ENCODE data around the gene TRNP1. TPM values are rescaled to one million over a fixed set of nuclear protein-coding genes. Genes with fewer than 3 reads are reported as not detected.

The TRNP1 gene
- polyA plus RNA-seq, 3 donors, result 0.55 to 2.8 (median 0.92) TPM

- H3K9me3 ChIP-seq (replicated peaks in 1 of 2; ENCODE audit: control insufficient read depth in 1 of 2, insufficient read depth in 1 of 2, low read length in 2 of 2), result no peaks in the 10 kb centered on the region
- peak overlapping the region in 3 of 7 donors; percentile 5 to 72 (median 57) for H3K27ac Mint-ChIP-seq
- H3K27me3 Mint-ChIP-seq (ENCODE audit: low read depth in 3 of 3), result peaks cover 1 to 9% (median 2%) of the 10 kb centered on the region in 3 donors
- no peaks in the 10 kb centered on the region for H3K79me2 ChIP-seq (ENCODE audit: insufficient read depth, low read length)
- intact Hi-C loops (cut with micrococcal nuclease), result no loop called here
- peaks cover 5 to 10% of the 10 kb centered on the region in 2 donors for H3K4me1 ChIP-seq (ENCODE audit: control insufficient read depth in 1 of 2, insufficient read depth in 2 of 2, low read length in 2 of 2)
- no peak overlapping the region for H3K9ac ChIP-seq (ENCODE audit: insufficient read depth, low read length, poor library complexity, severe bottlenecking)
- no peak overlapping the region for H3K4me3 Mint-ChIP-seq
- H3K4me1 Mint-ChIP-seq, result peaks cover 8% of the 10 kb centered on the region
- no peaks in the 10 kb centered on the region for H3K36me3 ChIP-seq (replicated peaks in 1 of 2; ENCODE audit: control insufficient read depth in 1 of 2, insufficient read depth in 2 of 2, low read length in 2 of 2)
- no peak for TF ChIP-seq CTCF (IDR thresholded peaks at IDR 0.05)
- no peak overlapping the region for H3K27ac ChIP-seq (ENCODE audit: low read depth in 1 of 2, low read length in 2 of 2)
- H3K36me3 Mint-ChIP-seq, result no peaks in the 10 kb centered on the region
- H2AFZ ChIP-seq (ENCODE audit: insufficient read depth, low read depth, low read length, poor library complexity, severe bottlenecking), result peak overlapping the region; percentile 41
- no peak overlapping the region for H3K4me3 ChIP-seq (replicated peaks in 1 of 3; ENCODE audit: low read depth in 2 of 3, low read length in 3 of 3)
- H3K9me3 Mint-ChIP-seq, result no peaks in the 10 kb centered on the region
- H3K4me2 ChIP-seq (replicated peaks; ENCODE audit: extremely low read depth, low read length, poor library complexity, severe bottlenecking), result no peak overlapping the region
- DNase-seq, result no peak
- H4K20me1 ChIP-seq (ENCODE audit: insufficient read depth, low read length), result no peaks in the 10 kb centered on the region
- 80% methylated on average over 4 of the region's 7 CpGs for WGBS (ENCODE audit: insufficient coverage)
- no peaks in the 10 kb centered on the region for H3K27me3 ChIP-seq (ENCODE audit: control insufficient read depth in 2 of 2, insufficient read depth in 2 of 2, low read length in 2 of 2)
Observed at GRCh38 chr1:27038020-27038419, 44.5 kb downstream of the TRNP1 start.

GRCh38 chr1:27042670-27043069 is 49.2 kb downstream of the TRNP1 start:
- no peaks in the 10 kb centered on the region for H3K9me3 ChIP-seq (replicated peaks in 1 of 2; ENCODE audit: control insufficient read depth in 1 of 2, insufficient read depth in 1 of 2, low read length in 2 of 2)
- peaks cover 12 to 15% of the 10 kb centered on the region in 2 donors for H3K4me1 ChIP-seq (ENCODE audit: control insufficient read depth in 1 of 2, insufficient read depth in 2 of 2, low read length in 2 of 2)
- H3K9ac ChIP-seq (ENCODE audit: insufficient read depth, low read length, poor library complexity, severe bottlenecking), result no peak overlapping the region
- no peak overlapping the region for H3K4me3 ChIP-seq (replicated peaks in 1 of 3; ENCODE audit: low read depth in 2 of 3, low read length in 3 of 3)
- 40% methylated on average over 1 of the region's 7 CpGs for WGBS (ENCODE audit: insufficient coverage)
- no peaks in the 10 kb centered on the region for H4K20me1 ChIP-seq (ENCODE audit: insufficient read depth, low read length)
- no peak overlapping the region for H2AFZ ChIP-seq (ENCODE audit: insufficient read depth, low read depth, low read length, poor library complexity, severe bottlenecking)
- H3K27me3 ChIP-seq (ENCODE audit: control insufficient read depth in 2 of 2, insufficient read depth in 2 of 2, low read length in 2 of 2), result peaks cover 0 to 5% of the 10 kb centered on the region in 2 donors
- H3K4me2 ChIP-seq (replicated peaks; ENCODE audit: extremely low read depth, low read length, poor library complexity, severe bottlenecking), result no peak overlapping the region
- no peak overlapping the region for H3K27ac ChIP-seq (ENCODE audit: low read depth in 1 of 2, low read length in 2 of 2)
- no peaks in the 10 kb centered on the region for H3K79me2 ChIP-seq (ENCODE audit: insufficient read depth, low read length)
- Mint-ChIP-seq H3K36me3 (no peaks in the 10 kb centered on the region), H3K27ac (peak overlapping the region in 1 of 7 donors; percentile 18), H3K4me1 (peaks cover 25% of the 10 kb centered on the region), H3K4me3 (no peak overlapping the region), H3K27me3 (ENCODE audit: low read depth in 3 of 3) (peaks cover 4 to 12% (median 7%) of the 10 kb centered on the region in 3 donors), H3K9me3 (peaks cover 0 to 1% (median 0%) of the 10 kb centered on the region in 7 donors)
- H3K36me3 ChIP-seq (replicated peaks in 1 of 2; ENCODE audit: control insufficient read depth in 1 of 2, insufficient read depth in 2 of 2, low read length in 2 of 2), result no peaks in the 10 kb centered on the region
- intact Hi-C loops (cut with micrococcal nuclease), result loop anchor here (2.0 to 10.0 kb wide), 3 partner anchors 152 to 252 kb away; no protein-coding TSS in a partner anchor
- TF ChIP-seq CTCF (IDR thresholded peaks at IDR 0.05), result no peak
- DNase-seq, result no peak
